Activated T-cell treated with anti-CD3 and anti-CD28 coated beads, Interleukin-2, amount 50 U/mL, for 72 hours (primary cell): ENCODE data around the gene WDR46. TPM values are rescaled to one million over a fixed set of nuclear protein-coding genes. Genes with fewer than 3 reads are reported as not detected.
A peak's percentile ranks its signal among the peaks of the same experiment; 100 is the strongest.

Experiments
- ATAC-seq, 2 donors: fragments of 150-1000 bp; cut with Tn5 transposase; replicated peaks in 1 of 2; 2 replicates each; pipeline ENCODE4 v1.10.0; 2021; ENCODE audit warnings: moderate library complexity in 2 of 2, mild to moderate bottlenecking in 1 of 2
- DNase-seq, 2 donors: peaks; one replicate each; pipeline ENCODE4 v3.0.0; 2021 to 2022; ENCODE audit warnings: mixed read lengths in 1 of 2
- H3K27ac Mint-ChIP-seq: one replicate; pipeline ENCODE4 v1.8.0; 2022; ENCODE audit warnings: mild to moderate bottlenecking, moderate library complexity, mixed read lengths
- H3K27me3 Mint-ChIP-seq: one replicate; pipeline ENCODE4 v1.8.0; 2022; ENCODE audit warnings: low read depth, mixed read lengths
- H3K36me3 Mint-ChIP-seq, 2 donors: one replicate each; pipeline ENCODE4 v1.8.0; 2022; ENCODE audit warnings: mixed read lengths in 2 of 2, mild to moderate bottlenecking in 1 of 2; ENCODE audit not compliant: insufficient read depth in 2 of 2
- H3K4me1 Mint-ChIP-seq: one replicate; pipeline ENCODE4 v1.8.0; 2022; ENCODE audit warnings: low read depth, mixed read lengths
- H3K4me3 Mint-ChIP-seq, 2 donors: one replicate each; pipeline ENCODE4 v1.8.0; 2022; ENCODE audit warnings: mild to moderate bottlenecking in 2 of 2, mixed read lengths in 2 of 2, moderate library complexity in 2 of 2
- H3K9me3 Mint-ChIP-seq, 2 donors: one replicate each; pipeline ENCODE4 v1.8.0; 2022; ENCODE audit warnings: mixed read lengths in 2 of 2
- total RNA-seq, 2 donors: library from RNA; stranded (reverse); gene quantifications; one replicate each; pipeline ENCODE4 v1.2.3, GENCODE V29; 2022

WDR46 gene
- total RNA-seq, 2 donors from 2014 or later: 46.6 to 54.0 TPM

- Mint-ChIP-seq H3K4me3 (peak within 1 kb of the TSS; percentile 98), H3K27me3 (no peaks in the 10 kb centered on the region), H3K4me1 (peaks cover 80% of the 10 kb centered on the region), H3K36me3 (peaks cover 17 to 39% of the 10 kb centered on the region in 2 donors), H3K27ac (peak within 1 kb of the TSS; percentile 98), H3K9me3 (no peaks in the 10 kb centered on the region)
- ATAC-seq (peak; percentile 71 to 72), DNase-seq (peak; percentile 95 to 97)
Measured at GRCh38 chr6:33317669-33318425, 28.8 kb upstream of the WDR46 start, which contains the start of gene ZBTB22. Gene ZBTB22 (minus strand): TSS chr6:33317744. CDS start chr6:33316916, 828 bp downstream.

GRCh38 chr6:33317419-33317668, 28.3 kb upstream of the WDR46 start:
- no peaks in the 10 kb centered on the region for H3K27me3 Mint-ChIP-seq
- H3K4me1 Mint-ChIP-seq: peaks cover 79% of the 10 kb centered on the region
- ATAC-seq (no peak), DNase-seq (no peak)
- H3K27ac Mint-ChIP-seq: peak overlapping the region; percentile 73
- H3K36me3 Mint-ChIP-seq: peaks cover 18 to 40% of the 10 kb centered on the region in 2 donors
- H3K4me3 Mint-ChIP-seq: peak overlapping the region; percentile 72 to 98
- H3K9me3 Mint-ChIP-seq: no peaks in the 10 kb centered on the region

- peaks cover 77% of the 10 kb centered on the region for H3K4me1 Mint-ChIP-seq
- DNase-seq: no peak
- no peak for ATAC-seq
- H3K27me3 Mint-ChIP-seq: no peaks in the 10 kb centered on the region
- no peaks in the 10 kb centered on the region for H3K9me3 Mint-ChIP-seq
- peak overlapping the region; percentile 73 for H3K27ac Mint-ChIP-seq
- peak overlapping the region; percentile 72 to 98 for H3K4me3 Mint-ChIP-seq
- H3K36me3 Mint-ChIP-seq: peaks cover 13 to 37% of the 10 kb centered on the region in 2 donors
Measured at GRCh38 chr6:33316603-33317418, 27.8 kb upstream of the WDR46 start.

- ATAC-seq: no peak
- H3K4me3 Mint-ChIP-seq: peak overlapping the region; percentile 72 to 98
- peaks cover 76% of the 10 kb centered on the region for H3K4me1 Mint-ChIP-seq
- no peaks in the 10 kb centered on the region for H3K9me3 Mint-ChIP-seq
- H3K27me3 Mint-ChIP-seq: no peaks in the 10 kb centered on the region
- H3K27ac Mint-ChIP-seq: no peak overlapping the region
- H3K36me3 Mint-ChIP-seq: peaks cover 13 to 37% of the 10 kb centered on the region in 2 donors
- DNase-seq: no peak
Measured at GRCh38 chr6:33315793-33316602, 27.0 kb upstream of the WDR46 start.

GRCh38 chr6:33314943-33315792, 26.1 kb upstream of the WDR46 start:
- DNase-seq: peak in 1 of 2 donors; percentile 19
- no peak for ATAC-seq
- H3K27me3 Mint-ChIP-seq: no peaks in the 10 kb centered on the region
- no peaks in the 10 kb centered on the region for H3K9me3 Mint-ChIP-seq
- peaks cover 76% of the 10 kb centered on the region for H3K4me1 Mint-ChIP-seq
- peak overlapping the region; percentile 98 for H3K4me3 Mint-ChIP-seq
- peak overlapping the region; percentile 98 for H3K27ac Mint-ChIP-seq
- H3K36me3 Mint-ChIP-seq: peaks cover 13 to 37% of the 10 kb centered on the region in 2 donors

- peak; percentile 62 to 64 for DNase-seq
- H3K9me3 Mint-ChIP-seq: no peaks in the 10 kb centered on the region
- peak overlapping the region; percentile 98 for H3K4me3 Mint-ChIP-seq
- peak; percentile 48 for ATAC-seq
- peak overlapping the region; percentile 98 for H3K27ac Mint-ChIP-seq
- no peaks in the 10 kb centered on the region for H3K27me3 Mint-ChIP-seq
- peaks cover 13 to 33% of the 10 kb centered on the region in 2 donors for H3K36me3 Mint-ChIP-seq
- H3K4me1 Mint-ChIP-seq: peaks cover 74% of the 10 kb centered on the region
Measured at GRCh38 chr6:33314515-33314942, 25.5 kb upstream of the WDR46 start.

- Mint-ChIP-seq H3K27ac (peak within 1 kb of the TSS; percentile 98), H3K4me3 (peak within 1 kb of the TSS; percentile 98), H3K9me3 (no peaks in the 10 kb centered on the region), H3K27me3 (no peaks in the 10 kb centered on the region), H3K36me3 (peaks cover 11 to 31% of the 10 kb centered on the region in 2 donors), H3K4me1 (peaks cover 70% of the 10 kb centered on the region)
- ATAC-seq (peak; percentile 63), DNase-seq (peak; percentile 84 to 88)
Measured at GRCh38 chr6:33313709-33314514, 24.9 kb upstream of the WDR46 start, which contains the start of gene TAPBP. Gene TAPBP (minus strand): TSS chr6:33314078. CDS start chr6:33314041, 37 bp downstream.

- peak; percentile 56 to 66 for DNase-seq
- peak; percentile 12 to 27 for ATAC-seq
- H3K9me3 Mint-ChIP-seq: no peaks in the 10 kb centered on the region
- H3K27me3 Mint-ChIP-seq: no peaks in the 10 kb centered on the region
- peak overlapping the region; percentile 98 for H3K4me3 Mint-ChIP-seq
- peaks cover 12 to 31% of the 10 kb centered on the region in 2 donors for H3K36me3 Mint-ChIP-seq
- peaks cover 70% of the 10 kb centered on the region for H3K4me1 Mint-ChIP-seq
- peak overlapping the region; percentile 98 for H3K27ac Mint-ChIP-seq
Measured at GRCh38 chr6:33313105-33313708, 24.2 kb upstream of the WDR46 start.

- H3K9me3 Mint-ChIP-seq: no peaks in the 10 kb centered on the region
- H3K36me3 Mint-ChIP-seq: peaks cover 12 to 32% of the 10 kb centered on the region in 2 donors
- ATAC-seq (peak; percentile 44 to 46), DNase-seq (peak; percentile 76 to 84)
- peak overlapping the region; percentile 98 for H3K4me3 Mint-ChIP-seq
- H3K4me1 Mint-ChIP-seq: peaks cover 68% of the 10 kb centered on the region
- no peaks in the 10 kb centered on the region for H3K27me3 Mint-ChIP-seq
- peak overlapping the region; percentile 98 for H3K27ac Mint-ChIP-seq
Measured at GRCh38 chr6:33312361-33313104, 23.5 kb upstream of the WDR46 start.

GRCh38 chr6:33306356-33306755, 17.3 kb upstream of the WDR46 start:
- Mint-ChIP-seq H3K27ac (no peak overlapping the region), H3K4me3 (no peak overlapping the region), H3K4me1 (peaks cover 56% of the 10 kb centered on the region), H3K27me3 (no peaks in the 10 kb centered on the region), H3K9me3 (no peaks in the 10 kb centered on the region), H3K36me3 (peaks cover 8 to 31% of the 10 kb centered on the region in 2 donors)
- DNase-seq (no peak), ATAC-seq (no peak)
